Astrocyte of the spinal cord (primary cell): ENCODE data around the gene BTBD16.

Source experiments
- DNase-seq: peaks from one replicate; pipeline ENCODE4 v3.0.0; 2011; ENCODE audit warnings: low read depth, low spot score
- H3K4me3 ChIP-seq: 2 replicates; pipeline ENCODE4 v1.5.1; 2011; ENCODE audit warnings: low read depth, mild to moderate bottlenecking, low read length, moderate library complexity
- CTCF ChIP-seq: IDR thresholded peaks from 2 replicates; pipeline ENCODE4 v1.5.1; 2012; ENCODE audit warnings: low read depth, mild to moderate bottlenecking, low read length, inconsistent platforms
- in situ Hi-C: cut with HindIII; loops from 2 replicates; pipeline ENCODE4 v1.10.0; 2017; ENCODE audit warnings: low sequenced_read_pairs

BTBD16 gene

GRCh38 chr10:122348512-122348911 lies 77.4 kb downstream of the BTBD16 start:
- TF ChIP-seq CTCF, result no peak
- no peak for DNase-seq
- no peak overlapping the region for H3K4me3 ChIP-seq
- in situ Hi-C loops, result no loop called here

- no peak for DNase-seq
- no peak overlapping the region for H3K4me3 ChIP-seq
- no peak for TF ChIP-seq CTCF
- in situ Hi-C loops, result no loop called here
Observed at GRCh38 chr10:122348935-122349361, 77.9 kb downstream of the BTBD16 start.

- TF ChIP-seq CTCF, result no peak
- in situ Hi-C loops, result no loop called here
- H3K4me3 ChIP-seq, result no peak overlapping the region
- DNase-seq, result no peak
Observed at GRCh38 chr10:122349758-122350369, 78.8 kb downstream of the BTBD16 start.

- in situ Hi-C loops, result no loop called here
- H3K4me3 ChIP-seq, result no peak overlapping the region
- no peak for DNase-seq
- TF ChIP-seq CTCF, result no peak
Observed at GRCh38 chr10:122350893-122351292, 79.8 kb downstream of the BTBD16 start.

- in situ Hi-C loops, result no loop called here
- no peak for DNase-seq
- no peak for TF ChIP-seq CTCF
- no peak overlapping the region for H3K4me3 ChIP-seq
Observed at GRCh38 chr10:122352817-122353525, 81.9 kb downstream of the BTBD16 start.

- DNase-seq, result no peak
- in situ Hi-C loops, result no loop called here
- no peak overlapping the region for H3K4me3 ChIP-seq
- TF ChIP-seq CTCF, result no peak
Observed at GRCh38 chr10:122354383-122354782, 83.3 kb downstream of the BTBD16 start.
